ENCODE data around the gene SNX32.

- TF ChIP-seq CTCF (IDR thresholded peaks at IDR 0.05; ENCODE audit: low read depth, low read length, poor library complexity, severe bottlenecking) (no peak), EZH2phosphoT487 (IDR thresholded peaks at IDR 0.05; ENCODE audit: borderline replicate concordance, low read length) (no peak)
Measured at GRCh38 chr11:65847746-65848145, 14.0 kb downstream of the SNX32 start.
